ENCODE data around the gene AP2A2.

Gene AP2A2

DNA sequence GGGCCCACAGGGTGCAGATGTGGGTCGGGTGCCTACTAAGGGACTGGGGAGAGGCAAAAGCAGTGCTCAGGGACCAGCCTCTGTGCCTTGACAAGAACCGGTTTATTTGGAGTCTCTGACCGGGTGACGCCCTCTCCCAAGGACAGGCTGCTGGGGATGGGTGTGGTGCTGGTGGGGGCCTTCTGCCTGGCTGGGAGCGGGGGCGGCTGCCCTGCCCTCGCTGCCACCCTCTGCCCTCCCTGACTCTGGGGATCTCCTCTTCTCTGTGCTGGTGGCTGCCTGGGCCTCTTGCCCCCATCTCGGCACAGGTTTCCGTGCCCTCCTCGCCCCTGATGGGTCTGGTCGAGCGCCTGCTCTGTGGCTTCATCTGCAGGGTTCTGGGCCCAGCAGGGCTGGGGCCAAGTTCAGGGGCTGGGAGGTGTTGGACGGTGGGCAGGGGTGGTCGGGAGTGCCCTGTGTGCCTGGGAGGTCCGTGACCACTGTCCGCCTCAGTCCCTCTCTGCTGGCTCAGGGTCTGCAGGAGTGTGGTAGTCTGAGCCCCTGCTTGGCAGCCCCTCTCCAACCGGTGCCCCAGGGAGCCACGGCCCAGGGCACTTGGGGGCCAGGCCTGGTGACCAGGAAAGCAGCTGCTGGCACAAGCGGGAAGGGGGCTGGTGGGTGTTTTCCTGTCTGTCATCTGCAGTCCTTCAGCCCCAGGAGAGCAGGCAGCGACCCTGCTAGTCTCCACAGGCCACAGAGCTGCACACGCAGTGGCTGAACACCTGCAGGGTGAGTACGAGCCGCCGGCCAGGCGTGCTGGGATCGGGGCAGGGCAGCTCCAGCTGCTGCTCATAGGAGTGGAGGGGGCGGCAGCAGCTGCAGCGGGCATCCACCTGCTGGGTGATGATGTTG is 87.3 kb downstream of the AP2A2 start:
- Histone ChIP-seq H3K4me2 (ENCODE audit: insufficient read depth, low read length, poor library complexity, severe bottlenecking) (no peak overlapping the region), H3K27ac (replicated peaks; ENCODE audit: low read length) (no peak overlapping the region)

DNA sequence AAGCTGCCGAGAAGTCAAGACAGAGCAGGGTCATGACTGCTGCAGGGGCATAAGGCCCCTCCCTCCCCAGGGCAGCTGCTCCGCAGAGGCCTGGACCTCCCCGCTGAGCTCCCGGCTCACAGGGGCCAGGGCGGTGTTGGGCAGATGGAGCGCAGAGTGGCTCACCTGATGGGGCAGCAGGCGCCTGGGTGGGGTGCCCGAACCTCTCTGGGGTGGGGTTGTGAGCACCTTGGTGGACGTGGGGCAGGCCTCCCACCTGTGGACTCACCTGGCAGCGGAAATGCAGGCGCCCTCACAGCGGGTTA is 87.9 kb downstream of the AP2A2 start:
- Histone ChIP-seq H2BK120ac (ENCODE audit: low read depth, low read length) (no peak overlapping the region), H3K9me3 (replicated peaks in 1 of 2; ENCODE audit: control insufficient read depth in 2 of 2, insufficient read depth in 1 of 2, low read depth in 1 of 2, low read length in 2 of 2) (peaks cover 6 to 8% of the 10 kb centered on the region in 2 donors), H3K79me1 (ENCODE audit: low read depth, low read length) (peaks cover 2% of the 10 kb centered on the region), H3K4me2 (ENCODE audit: insufficient read depth, low read length, poor library complexity, severe bottlenecking) (no peak overlapping the region), H3K36me3 (replicated peaks in 1 of 2; ENCODE audit: control insufficient read depth in 2 of 2, insufficient read depth in 2 of 2, low read length in 2 of 2) (peaks cover 33 to 34% of the 10 kb centered on the region in 2 donors), H2BK15ac (ENCODE audit: low read length) (no peak overlapping the region), H2BK5ac (ENCODE audit: low read length) (no peak overlapping the region), H3K4me1 (ENCODE audit: control insufficient read depth in 2 of 2, insufficient read depth in 1 of 2, low read depth in 1 of 2, low read length in 2 of 2) (peaks cover under 1 to 5% of the 10 kb centered on the region in 2 donors), H4K91ac (ENCODE audit: low read depth, low read length, poor library complexity) (no peak overlapping the region), H3K23ac (ENCODE audit: low read depth, low read length, poor library complexity) (peak overlapping the region; percentile 48), H4K8ac (ENCODE audit: low read depth, low read length) (no peak overlapping the region), H3K9ac (ENCODE audit: low read depth, low read length, poor library complexity) (no peak overlapping the region), H3K27ac (replicated peaks; ENCODE audit: low read length) (no peak overlapping the region), H2AFZ (ENCODE audit: low read length) (no peak overlapping the region), H2AK5ac (ENCODE audit: low read depth, low read length) (no peak overlapping the region), H3K27me3 (ENCODE audit: control insufficient read depth in 3 of 3, insufficient read depth in 3 of 3, low read depth in 1 of 3, low read length in 3 of 3) (no peaks in the 10 kb centered on the region), H3K14ac (ENCODE audit: low read length) (no peak overlapping the region), H2BK12ac (ENCODE audit: low read length) (no peak overlapping the region), H3K4ac (ENCODE audit: low read length) (no peak overlapping the region), H3K4me3 (ENCODE audit: low read length in 2 of 2) (no peak overlapping the region), H3K18ac (ENCODE audit: low read length) (no peak overlapping the region)
- DNase-seq (ENCODE audit: low spot score), result no peak
- WGBS, 2 donors (ENCODE audit: extremely low coverage in 2 of 2, insufficient read length in 2 of 2, insufficient replicate concordance in 1 of 2), result no CpG with 5 or more reads among the region's 12 CpGs

More for the DNA sequence above, 87.3 kb downstream of the AP2A2 start:
- Histone ChIP-seq H4K8ac (ENCODE audit: low read depth, low read length) (no peak overlapping the region), H3K4me1 (ENCODE audit: control insufficient read depth in 2 of 2, insufficient read depth in 1 of 2, low read depth in 1 of 2, low read length in 2 of 2) (peaks cover 0 to 4% of the 10 kb centered on the region in 2 donors), H3K36me3 (replicated peaks in 1 of 2; ENCODE audit: control insufficient read depth in 2 of 2, insufficient read depth in 2 of 2, low read length in 2 of 2) (peaks cover 34% of the 10 kb centered on the region in 2 donors), H2AK5ac (ENCODE audit: low read depth, low read length) (no peak overlapping the region), H3K23ac (ENCODE audit: low read depth, low read length, poor library complexity) (peak overlapping the region; percentile 48), H2BK120ac (ENCODE audit: low read depth, low read length) (no peak overlapping the region), H3K18ac (ENCODE audit: low read length) (peak overlapping the region; percentile 26), H3K79me1 (ENCODE audit: low read depth, low read length) (peaks cover 2% of the 10 kb centered on the region), H2AFZ (ENCODE audit: low read length) (no peak overlapping the region), H3K9me3 (replicated peaks in 1 of 2; ENCODE audit: control insufficient read depth in 2 of 2, insufficient read depth in 1 of 2, low read depth in 1 of 2, low read length in 2 of 2) (peaks cover 6 to 8% of the 10 kb centered on the region in 2 donors), H2BK5ac (ENCODE audit: low read length) (no peak overlapping the region), H2BK12ac (ENCODE audit: low read length) (no peak overlapping the region), H3K27me3 (ENCODE audit: control insufficient read depth in 3 of 3, insufficient read depth in 3 of 3, low read depth in 1 of 3, low read length in 3 of 3) (no peaks in the 10 kb centered on the region), H3K4me3 (ENCODE audit: low read length in 2 of 2) (no peak overlapping the region), H3K4ac (ENCODE audit: low read length) (no peak overlapping the region), H2BK15ac (ENCODE audit: low read length) (no peak overlapping the region), H3K14ac (ENCODE audit: low read length) (no peak overlapping the region), H3K9ac (ENCODE audit: low read depth, low read length, poor library complexity) (peak overlapping the region; percentile 9), H4K91ac (ENCODE audit: low read depth, low read length, poor library complexity) (no peak overlapping the region)
- DNase-seq (ENCODE audit: low spot score), result no peak
- no CpG with 5 or more reads among the region's 28 CpGs for WGBS, 2 donors (ENCODE audit: extremely low coverage in 2 of 2, insufficient read length in 2 of 2, insufficient replicate concordance in 1 of 2)

DNA sequence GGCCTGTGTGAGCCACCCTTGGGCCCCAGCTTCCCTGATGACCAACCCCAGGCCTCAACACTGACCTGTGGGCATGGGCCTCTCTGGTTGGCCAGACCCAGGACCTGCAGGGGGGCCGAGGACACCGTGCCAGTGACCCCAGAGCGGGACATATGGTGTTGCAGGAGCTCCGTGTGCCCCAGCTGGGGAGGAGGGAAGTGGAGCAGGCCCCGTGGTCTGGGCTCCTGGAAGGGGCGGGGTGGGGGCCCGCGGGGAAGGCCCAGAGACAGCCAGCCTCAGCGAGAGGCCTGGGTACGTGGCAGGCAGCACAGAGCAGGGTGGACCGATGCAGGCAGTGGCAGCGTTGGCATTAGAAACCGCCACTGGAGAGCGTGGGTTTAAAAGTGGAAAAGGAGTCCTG is 88.6 kb downstream of the AP2A2 start:
- H3K27ac ChIP-seq (replicated peaks; ENCODE audit: low read length), result no peak overlapping the region
- H2AFZ ChIP-seq (ENCODE audit: low read length), result no peak overlapping the region
- H3K23ac ChIP-seq (ENCODE audit: low read depth, low read length, poor library complexity), result peak overlapping the region; percentile 25
- peaks cover 27 to 29% of the 10 kb centered on the region in 2 donors for H3K36me3 ChIP-seq (replicated peaks in 1 of 2; ENCODE audit: control insufficient read depth in 2 of 2, insufficient read depth in 2 of 2, low read length in 2 of 2)
- H2BK12ac ChIP-seq (ENCODE audit: low read length), result no peak overlapping the region
- no peak overlapping the region for H3K4me2 ChIP-seq (ENCODE audit: insufficient read depth, low read length, poor library complexity, severe bottlenecking)
- H3K9me3 ChIP-seq (replicated peaks in 1 of 2; ENCODE audit: control insufficient read depth in 2 of 2, insufficient read depth in 1 of 2, low read depth in 1 of 2, low read length in 2 of 2), result peaks cover 6 to 8% of the 10 kb centered on the region in 2 donors
- H3K79me1 ChIP-seq (ENCODE audit: low read depth, low read length), result peaks cover 2% of the 10 kb centered on the region
- no peak overlapping the region for H2BK15ac ChIP-seq (ENCODE audit: low read length)
- H3K27me3 ChIP-seq (ENCODE audit: control insufficient read depth in 3 of 3, insufficient read depth in 3 of 3, low read depth in 1 of 3, low read length in 3 of 3), result no peaks in the 10 kb centered on the region
- H3K14ac ChIP-seq (ENCODE audit: low read length), result no peak overlapping the region
- WGBS, 2 donors (ENCODE audit: extremely low coverage in 2 of 2, insufficient read length in 2 of 2, insufficient replicate concordance in 1 of 2), result no CpG with 5 or more reads among the region's 14 CpGs
- H3K4me3 ChIP-seq (ENCODE audit: low read length in 2 of 2), result no peak overlapping the region
- no peak overlapping the region for H3K9ac ChIP-seq (ENCODE audit: low read depth, low read length, poor library complexity)
- no peak overlapping the region for H3K18ac ChIP-seq (ENCODE audit: low read length)
- no peak overlapping the region for H2BK120ac ChIP-seq (ENCODE audit: low read depth, low read length)
- peak overlapping the region; percentile 5 for H2BK5ac ChIP-seq (ENCODE audit: low read length)
- no peak overlapping the region for H4K8ac ChIP-seq (ENCODE audit: low read depth, low read length)
- DNase-seq (ENCODE audit: low spot score), result no peak
- H3K4me1 ChIP-seq (ENCODE audit: control insufficient read depth in 2 of 2, insufficient read depth in 1 of 2, low read depth in 1 of 2, low read length in 2 of 2), result peaks cover 0 to 10% of the 10 kb centered on the region in 2 donors
- H3K4ac ChIP-seq (ENCODE audit: low read length), result no peak overlapping the region
- H2AK5ac ChIP-seq (ENCODE audit: low read depth, low read length), result no peak overlapping the region
- no peak overlapping the region for H4K91ac ChIP-seq (ENCODE audit: low read depth, low read length, poor library complexity)

DNA sequence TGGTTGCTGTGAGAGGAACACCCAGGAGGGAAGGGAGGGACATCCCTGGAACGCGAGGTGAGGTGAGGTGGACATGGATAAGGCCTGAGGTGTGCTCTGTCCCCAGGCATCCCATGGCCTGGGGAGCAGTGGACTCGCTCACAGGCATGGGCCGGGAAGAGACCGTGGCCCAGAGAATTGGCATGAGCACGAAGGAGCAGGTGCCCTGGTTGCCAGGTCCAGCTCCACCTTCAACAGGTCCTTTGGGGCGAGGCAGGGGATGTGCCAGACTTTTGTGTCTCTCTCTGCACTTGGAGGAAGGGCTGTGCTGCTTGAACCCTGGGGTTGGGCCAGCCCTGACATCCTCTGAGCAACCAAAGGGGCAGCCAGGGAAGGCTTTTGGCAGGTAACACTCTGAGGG is 89.4 kb downstream of the AP2A2 start:
- no CpG with 5 or more reads among the region's 7 CpGs for WGBS, 2 donors (ENCODE audit: extremely low coverage in 2 of 2, insufficient read length in 2 of 2, insufficient replicate concordance in 1 of 2)

More for the DNA sequence above, 89.4 kb downstream of the AP2A2 start:
- Histone ChIP-seq H3K23ac (ENCODE audit: low read depth, low read length, poor library complexity) (peak overlapping the region; percentile 81), H3K18ac (ENCODE audit: low read length) (peak overlapping the region; percentile 77), H3K27ac (replicated peaks; ENCODE audit: low read length) (no peak overlapping the region), H2BK12ac (ENCODE audit: low read length) (peak overlapping the region; percentile 10), H3K27me3 (ENCODE audit: control insufficient read depth in 3 of 3, insufficient read depth in 3 of 3, low read depth in 1 of 3, low read length in 3 of 3) (no peaks in the 10 kb centered on the region), H3K14ac (ENCODE audit: low read length) (peak overlapping the region; percentile 48), H2BK120ac (ENCODE audit: low read depth, low read length) (no peak overlapping the region), H3K4me2 (ENCODE audit: insufficient read depth, low read length, poor library complexity, severe bottlenecking) (no peak overlapping the region), H2AFZ (ENCODE audit: low read length) (no peak overlapping the region), H3K9me3 (replicated peaks in 1 of 2; ENCODE audit: control insufficient read depth in 2 of 2, insufficient read depth in 1 of 2, low read depth in 1 of 2, low read length in 2 of 2) (peaks cover 6 to 8% of the 10 kb centered on the region in 2 donors), H2AK5ac (ENCODE audit: low read depth, low read length) (no peak overlapping the region), H3K4ac (ENCODE audit: low read length) (no peak overlapping the region), H3K4me1 (ENCODE audit: control insufficient read depth in 2 of 2, insufficient read depth in 1 of 2, low read depth in 1 of 2, low read length in 2 of 2) (peaks cover 0 to 10% of the 10 kb centered on the region in 2 donors), H2BK15ac (ENCODE audit: low read length) (no peak overlapping the region), H3K36me3 (replicated peaks in 1 of 2; ENCODE audit: control insufficient read depth in 2 of 2, insufficient read depth in 2 of 2, low read length in 2 of 2) (peaks cover 21 to 22% of the 10 kb centered on the region in 2 donors), H3K9ac (ENCODE audit: low read depth, low read length, poor library complexity) (no peak overlapping the region), H4K91ac (ENCODE audit: low read depth, low read length, poor library complexity) (no peak overlapping the region), H3K79me1 (ENCODE audit: low read depth, low read length) (peaks cover 2% of the 10 kb centered on the region), H4K8ac (ENCODE audit: low read depth, low read length) (no peak overlapping the region), H2BK5ac (ENCODE audit: low read length) (no peak overlapping the region), H3K4me3 (ENCODE audit: low read length in 2 of 2) (no peak overlapping the region)
- no peak for DNase-seq (ENCODE audit: low spot score)
